Activated CD4-positive, alpha-beta T cell treated with anti-CD3 and anti-CD28 coated beads for 36 hours (primary cell): ENCODE measurements around the gene IGFL2. TPM values are rescaled to one million over a fixed set of nuclear protein-coding genes. Genes with fewer than 3 reads are reported as not detected.

Experiments
- ATAC-seq: fragments of 200-7000 bp; cut with Tn5 transposase; one replicate; pipeline ENCODE4 v1.10.0; 2021; ENCODE audit warnings: mild to moderate bottlenecking, moderate library complexity
- CTCF ChIA-PET: fragments of 350-600 bp; sonication (Branson Sonifier 250); formaldehyde crosslinking; loops from one replicate; lab custom pipeline; 2021; ENCODE audit warnings: antibody characterized with exemption; lab: Charles Lee
- POLR2A ChIA-PET: fragments of 350-600 bp; sonication (Branson Sonifier 250); formaldehyde crosslinking; loops from one replicate; lab custom pipeline; 2021; ENCODE audit warnings: antibody characterized with exemption, inconsistent platforms; lab: Charles Lee
- DNase-seq: peaks from one replicate; pipeline ENCODE4 v3.0.0-alpha.2; 2020
- H3K27ac Mint-ChIP-seq: one replicate; pipeline ENCODE4 v1.8.0; 2021; ENCODE audit warnings: mixed read lengths
- H3K27me3 Mint-ChIP-seq: one replicate; pipeline ENCODE4 v1.8.0; 2021; ENCODE audit warnings: mixed read lengths
- H3K36me3 Mint-ChIP-seq: one replicate; pipeline ENCODE4 v1.8.0; 2021; ENCODE audit warnings: low read depth, mixed read lengths
- H3K4me1 Mint-ChIP-seq: one replicate; pipeline ENCODE4 v1.8.0; 2021; ENCODE audit warnings: mixed read lengths
- H3K4me3 Mint-ChIP-seq: one replicate; pipeline ENCODE4 v1.8.0; 2021; ENCODE audit warnings: mild to moderate bottlenecking, moderate library complexity, mixed read lengths
- H3K9me3 Mint-ChIP-seq: one replicate; pipeline ENCODE4 v1.8.0; 2021; ENCODE audit warnings: low read depth, mixed read lengths
- intact Hi-C, 2 experiments: fragments of 100-400 bp; cut with DNase I in 1 of 2; cut with micrococcal nuclease in 1 of 2; formaldehyde crosslinking; loops; one replicate each; pipeline versions ENCODE4 v1.14.2 to v1.15.1; 2022 to 2024; cut with DNase I, micrococcal nuclease
- total RNA-seq, 2 experiments: library from RNA; stranded (reverse); gene quantifications; one replicate each; pipeline ENCODE4 v1.2.3, GENCODE V29; 2021

The IGFL2 gene
- total RNA-seq, 2 experiments from 2014 or later, result not detected

GRCh38 chr19:46118136-46118535, 29.9 kb upstream of the IGFL2 start:
- intact Hi-C loops, result no loop called here
- ATAC-seq (no peak), DNase-seq (no peak)
- ChIA-PET CTCF (no interaction called here), POLR2A (no interaction called here)
- peaks cover 46% of the 10 kb centered on the region for H3K27me3 Mint-ChIP-seq
- H3K4me3 Mint-ChIP-seq, result no peak overlapping the region
- H3K36me3 Mint-ChIP-seq, result no peaks in the 10 kb centered on the region
- H3K4me1 Mint-ChIP-seq, result peaks cover 13% of the 10 kb centered on the region
- no peaks in the 10 kb centered on the region for H3K9me3 Mint-ChIP-seq
- no peak overlapping the region for H3K27ac Mint-ChIP-seq

- no peaks in the 10 kb centered on the region for H3K36me3 Mint-ChIP-seq
- POLR2A ChIA-PET, result no interaction called here
- intact Hi-C loops, result no loop called here
- peaks cover 51% of the 10 kb centered on the region for H3K27me3 Mint-ChIP-seq
- H3K4me3 Mint-ChIP-seq, result no peak within 1 kb of the TSS
- no peak within 1 kb of the TSS for H3K27ac Mint-ChIP-seq
- no peaks in the 10 kb centered on the region for H3K4me1 Mint-ChIP-seq
- ATAC-seq (no peak), DNase-seq (no peak)
- no peaks in the 10 kb centered on the region for H3K9me3 Mint-ChIP-seq
- CTCF ChIA-PET, result interaction anchor here (0.6 to 1.9 kb wide), 3 partner anchors 14 to 46 kb away, joined by 4 to 7 read pairs (median 4); no protein-coding TSS in a partner anchor
Measured at GRCh38 chr19:46124638-46125115, 23.4 kb upstream of the IGFL2 start, which contains the start of gene IGFL3. Gene IGFL3 (minus strand): TSS chr19:46124688. CDS start chr19:46124649, 39 bp downstream.

- intact Hi-C loops, result no loop called here
- Mint-ChIP-seq H3K4me1 (no peaks in the 10 kb centered on the region), H3K36me3 (no peaks in the 10 kb centered on the region), H3K27ac (no peak overlapping the region), H3K27me3 (peaks cover 48% of the 10 kb centered on the region), H3K4me3 (no peak overlapping the region), H3K9me3 (no peaks in the 10 kb centered on the region)
- POLR2A ChIA-PET, result no interaction called here
- DNase-seq, result no peak
- CTCF ChIA-PET, result interaction anchor here (0.7 to 1.9 kb wide), 5 partner anchors 10 to 51 kb away, joined by 3 to 7 read pairs (median 4); no protein-coding TSS in a partner anchor
- no peak for ATAC-seq
Measured at GRCh38 chr19:46125447-46125846, 22.6 kb upstream of the IGFL2 start.

- H3K27ac Mint-ChIP-seq, result no peak overlapping the region
- H3K27me3 Mint-ChIP-seq, result peaks cover 50% of the 10 kb centered on the region
- POLR2A ChIA-PET, result no interaction called here
- DNase-seq, result no peak
- H3K9me3 Mint-ChIP-seq, result no peaks in the 10 kb centered on the region
- H3K4me1 Mint-ChIP-seq, result no peaks in the 10 kb centered on the region
- CTCF ChIA-PET, result interaction anchor here (0.8 to 1.9 kb wide), 4 partner anchors 42 to 51 kb away, joined by 3 to 7 read pairs (median 4); no protein-coding TSS in a partner anchor
- intact Hi-C loops, result no loop called here
- no peak overlapping the region for H3K4me3 Mint-ChIP-seq
- no peaks in the 10 kb centered on the region for H3K36me3 Mint-ChIP-seq
- no peak for ATAC-seq
Measured at GRCh38 chr19:46126086-46126580, 21.9 kb upstream of the IGFL2 start.

- H3K4me3 Mint-ChIP-seq, result no peak overlapping the region
- ChIA-PET POLR2A (no interaction called here), CTCF (no interaction called here)
- no peaks in the 10 kb centered on the region for H3K36me3 Mint-ChIP-seq
- intact Hi-C loops, result no loop called here
- ATAC-seq, result no peak
- peaks cover 58% of the 10 kb centered on the region for H3K27me3 Mint-ChIP-seq
- no peaks in the 10 kb centered on the region for H3K9me3 Mint-ChIP-seq
- H3K27ac Mint-ChIP-seq, result no peak overlapping the region
- no peaks in the 10 kb centered on the region for H3K4me1 Mint-ChIP-seq
- no peak for DNase-seq
Measured at GRCh38 chr19:46131485-46132143, 16.4 kb upstream of the IGFL2 start.

- CTCF ChIA-PET, result no interaction called here
- POLR2A ChIA-PET, result no interaction called here
- Mint-ChIP-seq H3K27ac (no peak overlapping the region), H3K4me1 (no peaks in the 10 kb centered on the region), H3K4me3 (no peak overlapping the region), H3K27me3 (peaks cover 58% of the 10 kb centered on the region), H3K36me3 (no peaks in the 10 kb centered on the region), H3K9me3 (no peaks in the 10 kb centered on the region)
- DNase-seq (no peak), ATAC-seq (no peak)
- intact Hi-C loops, result no loop called here
Measured at GRCh38 chr19:46132508-46133100, 15.4 kb upstream of the IGFL2 start.

GRCh38 chr19:46133101-46133627, 14.9 kb upstream of the IGFL2 start:
- CTCF ChIA-PET, result no interaction called here
- intact Hi-C loops, result no loop called here
- Mint-ChIP-seq H3K36me3 (no peaks in the 10 kb centered on the region), H3K4me1 (peaks cover 2% of the 10 kb centered on the region), H3K9me3 (no peaks in the 10 kb centered on the region), H3K27ac (no peak overlapping the region), H3K4me3 (no peak overlapping the region), H3K27me3 (peaks cover 59% of the 10 kb centered on the region)
- DNase-seq (no peak), ATAC-seq (no peak)
- POLR2A ChIA-PET, result no interaction called here

GRCh38 chr19:46133777-46134241, 14.2 kb upstream of the IGFL2 start:
- ChIA-PET CTCF (no interaction called here), POLR2A (no interaction called here)
- Mint-ChIP-seq H3K4me1 (peaks cover 5% of the 10 kb centered on the region), H3K36me3 (no peaks in the 10 kb centered on the region), H3K27me3 (peaks cover 53% of the 10 kb centered on the region), H3K27ac (no peak overlapping the region), H3K4me3 (no peak overlapping the region), H3K9me3 (no peaks in the 10 kb centered on the region)
- DNase-seq, result no peak
- no peak for ATAC-seq
- intact Hi-C loops, result no loop called here

GRCh38 chr19:46134527-46134926, 13.5 kb upstream of the IGFL2 start:
- CTCF ChIA-PET, result no interaction called here
- H3K27ac Mint-ChIP-seq, result no peak overlapping the region

GRCh38 chr19:46137915-46138473, 10.0 kb upstream of the IGFL2 start:
- Mint-ChIP-seq H3K4me1 (peaks cover 5% of the 10 kb centered on the region), H3K4me3 (no peak overlapping the region), H3K27ac (no peak overlapping the region), H3K27me3 (peaks cover 36% of the 10 kb centered on the region), H3K9me3 (no peaks in the 10 kb centered on the region), H3K36me3 (no peaks in the 10 kb centered on the region)
- POLR2A ChIA-PET, result no interaction called here
- intact Hi-C loops, result no loop called here
- DNase-seq (no peak), ATAC-seq (peak; percentile 61)
- CTCF ChIA-PET, result interaction anchor here (1.6 kb wide), 1 partner anchor 10 kb away, joined by 4 read pairs; the partner anchor contains the start of gene IGFL2

More at GRCh38 chr19:46134527-46134926, 13.5 kb upstream of the IGFL2 start:
- POLR2A ChIA-PET, result no interaction called here
- no peaks in the 10 kb centered on the region for H3K9me3 Mint-ChIP-seq
- DNase-seq, result no peak
- no peaks in the 10 kb centered on the region for H3K36me3 Mint-ChIP-seq
- no peak for ATAC-seq
- H3K4me1 Mint-ChIP-seq, result peaks cover 5% of the 10 kb centered on the region
- intact Hi-C loops, result no loop called here
- no peak overlapping the region for H3K4me3 Mint-ChIP-seq
- H3K27me3 Mint-ChIP-seq, result peaks cover 47% of the 10 kb centered on the region

- peaks cover 5% of the 10 kb centered on the region for H3K4me1 Mint-ChIP-seq
- CTCF ChIA-PET, result interaction anchor here (0.7 kb wide), 1 partner anchor 1527 kb away, joined by 3 read pairs; no protein-coding TSS in a partner anchor
- no peak overlapping the region for H3K4me3 Mint-ChIP-seq
- intact Hi-C loops, result no loop called here
- no peaks in the 10 kb centered on the region for H3K36me3 Mint-ChIP-seq
- H3K27ac Mint-ChIP-seq, result no peak overlapping the region
- no peaks in the 10 kb centered on the region for H3K9me3 Mint-ChIP-seq
- POLR2A ChIA-PET, result no interaction called here
- ATAC-seq, result no peak
- peaks cover 34% of the 10 kb centered on the region for H3K27me3 Mint-ChIP-seq
- no peak for DNase-seq
Measured at GRCh38 chr19:46141421-46141820, 6.6 kb upstream of the IGFL2 start.
